K562 treated with DMSO at 1 percent for 48 hours (cell line): ENCODE measurements around the gene HSP90AB1. TPM values are rescaled to one million over a fixed set of nuclear protein-coding genes. Genes with fewer than 3 reads are reported as not detected.

Experiments used
- total RNA-seq: library from RNA; unstranded; fragments of 300-600 nt; gene quantifications from 2 replicates; pipeline ENCODE4 v1.2.3, GENCODE V29; 2022; ENCODE audit warnings: low replicate concordance; ENCODE audit errors: extremely low read depth

HSP90AB1 gene
- 694 and 765 TPM in 2 replicates for total RNA-seq

GRCh38 chr6:44246663-44247337 lies at the start of gene HSP90AB1:
TSS of gene HSP90AB1 (plus strand) at chr6:44247101. CDS start at chr6:44248630, 1,529 bp downstream.

GRCh38 chr6:44216677-44217331 lies 30.1 kb upstream of the HSP90AB1 start, which contains the start of gene MYMX:
TSS of gene MYMX (plus strand) at chr6:44216926. CDS start at chr6:44217472, 546 bp downstream.

DNA sequence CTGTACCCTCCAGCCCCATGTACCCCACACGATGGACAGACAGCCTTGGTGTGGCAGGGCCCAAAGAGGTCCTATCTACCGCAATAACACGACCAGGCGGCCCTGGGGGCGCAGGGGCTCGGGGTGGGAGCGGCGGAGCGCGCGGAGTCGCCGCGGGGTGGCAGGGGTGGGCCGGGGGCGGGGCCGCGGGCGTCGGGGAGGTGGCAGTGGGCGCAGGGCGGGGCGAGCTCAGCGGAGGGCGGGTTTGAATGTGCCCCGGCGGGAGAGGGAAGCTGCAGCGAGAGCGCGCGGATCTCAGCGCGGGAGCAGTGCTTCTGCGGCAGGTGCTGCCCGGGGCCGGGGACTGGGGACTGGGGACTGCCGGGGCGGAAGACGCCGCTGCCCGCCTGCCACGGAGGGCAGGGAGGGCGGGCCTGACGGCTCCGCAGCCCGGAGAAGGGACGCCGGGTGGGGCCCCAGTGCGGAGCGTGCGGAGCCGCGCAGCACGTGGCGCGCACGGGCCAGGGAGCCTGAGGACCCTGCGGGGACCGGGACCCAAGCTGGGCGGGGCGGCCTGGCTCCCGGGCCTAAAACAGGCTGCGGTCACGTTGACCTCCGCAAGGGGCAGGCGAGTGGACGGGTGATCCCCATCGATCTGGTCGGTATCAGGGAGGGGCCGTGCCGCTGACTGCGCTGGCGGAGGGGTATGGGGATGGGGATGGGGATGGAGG lies 23.4 kb upstream of the HSP90AB1 start, which contains the start of gene SLC29A1:
SLC29A1 (plus strand) TSS at position 277 of the 710 bp plus-strand sequence. CDS start 3,719 bp downstream, outside the sequence.

GRCh38 chr6:44257025-44257752 lies 10.3 kb downstream of the HSP90AB1 start, which contains the start of gene SLC35B2:
TSS of gene SLC35B2 (minus strand) at chr6:44257528. CDS start at chr6:44257410, 118 bp downstream.

GRCh38 chr6:44265007-44265721 lies 18.3 kb downstream of the HSP90AB1 start, which contains the start of gene NFKBIE:
TSS of gene NFKBIE (minus strand) at chr6:44265551. CDS start at chr6:44265346, 205 bp downstream.

DNA sequence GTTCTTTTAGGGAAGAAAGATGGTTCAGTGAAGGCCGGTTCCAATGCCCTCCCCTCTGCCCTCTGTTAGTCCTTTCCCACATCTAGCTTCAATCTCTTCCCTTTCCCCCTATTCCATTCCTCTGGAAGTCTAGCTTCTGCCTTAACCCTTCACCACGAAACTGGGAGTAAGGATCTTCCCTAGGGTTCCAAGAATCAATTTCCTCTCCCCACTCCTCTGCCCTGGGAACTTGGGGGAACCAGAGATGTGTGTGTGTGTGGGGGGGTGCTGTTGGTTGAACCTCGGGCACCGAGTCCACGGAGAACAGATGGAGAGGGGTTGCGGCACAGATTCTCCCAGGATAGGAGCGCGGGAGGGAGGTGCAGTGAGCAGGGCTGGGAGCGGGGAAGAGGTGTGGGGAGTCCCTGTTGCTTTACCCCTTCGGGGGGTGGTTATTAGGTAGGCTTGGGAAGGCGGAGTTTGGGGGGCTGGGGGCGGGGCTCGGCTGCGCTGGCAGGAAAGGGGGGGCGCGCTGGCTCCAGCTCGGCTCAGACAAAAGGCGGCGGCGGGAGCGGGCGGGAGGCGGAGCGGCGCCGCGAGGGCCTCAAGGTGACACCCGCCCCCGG lies 23.1 kb downstream of the HSP90AB1 start, which contains the start of gene TMEM151B:
TMEM151B (plus strand) TSS at position 530 of the 605 bp plus-strand sequence. CDS start 293 bp downstream, outside the sequence.

Other genes with a start within 250 kb of the HSP90AB1 start
- not detected in 2 replicates for gene MRPL14, start 119.6 kb upstream of the HSP90AB1 start, total RNA-seq
- gene TMEM63B, start 119.5 kb upstream of the HSP90AB1 start, total RNA-seq, result not detected in 2 replicates
- not detected in 2 replicates for gene CAPN11, start 88.3 kb upstream of the HSP90AB1 start, total RNA-seq
- gene MYMX, start 30.2 kb upstream of the HSP90AB1 start, total RNA-seq, result not detected in 2 replicates
- 971 TPM in 1 of 2 replicates, not detected in the other for gene SLC29A1, start 23.5 kb upstream of the HSP90AB1 start, total RNA-seq
- not detected in 2 replicates for gene SLC35B2, start 10.4 kb downstream of the HSP90AB1 start, total RNA-seq
- not detected in 2 replicates for gene NFKBIE, start 18.4 kb downstream of the HSP90AB1 start, total RNA-seq
- gene TMEM151B, start 23.3 kb downstream of the HSP90AB1 start, total RNA-seq, result not detected in 2 replicates
- not detected in 2 replicates for gene AARS2, start 66.2 kb downstream of the HSP90AB1 start, total RNA-seq
- gene SPATS1, start 95.5 kb downstream of the HSP90AB1 start, total RNA-seq, result not detected in 2 replicates
- not detected in 2 replicates for gene CDC5L, start 140.6 kb downstream of the HSP90AB1 start, total RNA-seq